ENCODE data around the gene HS3ST4. TPM values are rescaled to one million over a fixed set of nuclear protein-coding genes. Genes with fewer than 3 reads are reported as not detected.

The HS3ST4 gene
- polyA plus RNA-seq, 1 donor (not counting 4 experiments of a cell fraction or from before 2014, with no cell fraction given) = not detected

DNA sequence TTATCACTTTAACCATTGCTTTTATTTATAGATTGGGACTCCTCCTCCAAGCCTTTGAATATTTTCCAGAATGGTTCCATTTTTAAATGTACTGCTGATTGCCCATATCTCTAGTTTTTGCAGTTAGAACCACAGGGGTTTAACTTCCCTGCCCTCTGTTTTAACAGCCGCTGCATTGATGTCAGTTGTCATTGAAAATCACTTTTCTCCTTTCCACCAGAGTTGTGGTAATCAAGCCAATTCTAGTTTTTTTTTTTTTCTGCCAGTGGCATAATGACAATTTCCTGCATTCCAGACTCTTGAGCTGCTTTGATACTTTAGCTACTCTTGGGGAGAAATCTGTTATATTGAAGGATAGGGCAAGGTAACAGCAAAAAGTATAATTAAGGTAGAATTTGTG is 91.5 kb downstream of the HS3ST4 start:
- DNase-seq (ENCODE audit: low read depth, low spot score) = no peak
- H3K27me3 ChIP-seq (ENCODE audit: control insufficient read depth, extremely low read depth, insufficient read depth, low read length) = no peaks in the 10 kb centered on the region
- H3K9me3 ChIP-seq (ENCODE audit: control insufficient read depth, low read depth, low read length) = no peaks in the 10 kb centered on the region
- no peak overlapping the region for H3K4me3 ChIP-seq (ENCODE audit: control insufficient read depth in 2 of 3, extremely low read depth in 1 of 3, insufficient read depth in 2 of 3, low read depth in 1 of 3, low read length in 3 of 3)
- no peaks in the 10 kb centered on the region for H3K79me2 ChIP-seq (ENCODE audit: control insufficient read depth, insufficient read depth, low read length)
- dilution Hi-C loops (cut with MboI; ENCODE audit: extremely low pct_ligation_motif_present, low sequenced_read_pairs) = no loop called here
- no peaks in the 10 kb centered on the region for H3K9me1 ChIP-seq (ENCODE audit: control insufficient read depth, extremely low read depth, insufficient read depth, low read length)
- H3K4me2 ChIP-seq (ENCODE audit: control insufficient read depth, extremely low read depth, insufficient read depth, low read depth, low read length) = no peak overlapping the region
- no peak for FAIRE-seq
- no peaks in the 10 kb centered on the region for H3K36me3 ChIP-seq (ENCODE audit: control insufficient read depth in 2 of 2, extremely low read depth in 1 of 2, insufficient read depth in 2 of 2, low read length in 2 of 2)
- no peak overlapping the region for H3K9ac ChIP-seq (ENCODE audit: control insufficient read depth, extremely low read depth, insufficient read depth, low read length)
- H4K20me1 ChIP-seq (ENCODE audit: control insufficient read depth, extremely low read depth, insufficient read depth, low read length) = no peaks in the 10 kb centered on the region
- H3K27ac ChIP-seq (ENCODE audit: control insufficient read depth, insufficient read depth, low read length) = no peak overlapping the region
- no peak overlapping the region for H2AFZ ChIP-seq (ENCODE audit: control insufficient read depth, low read length)
- H3K4me1 ChIP-seq (ENCODE audit: control insufficient read depth, extremely low read depth, insufficient read depth, low read length) = no peaks in the 10 kb centered on the region
- TF ChIP-seq EZH2 (IDR thresholded peaks at IDR 0.05; ENCODE audit: low read length) = no peak
- TF ChIP-seq, protein P1, sequence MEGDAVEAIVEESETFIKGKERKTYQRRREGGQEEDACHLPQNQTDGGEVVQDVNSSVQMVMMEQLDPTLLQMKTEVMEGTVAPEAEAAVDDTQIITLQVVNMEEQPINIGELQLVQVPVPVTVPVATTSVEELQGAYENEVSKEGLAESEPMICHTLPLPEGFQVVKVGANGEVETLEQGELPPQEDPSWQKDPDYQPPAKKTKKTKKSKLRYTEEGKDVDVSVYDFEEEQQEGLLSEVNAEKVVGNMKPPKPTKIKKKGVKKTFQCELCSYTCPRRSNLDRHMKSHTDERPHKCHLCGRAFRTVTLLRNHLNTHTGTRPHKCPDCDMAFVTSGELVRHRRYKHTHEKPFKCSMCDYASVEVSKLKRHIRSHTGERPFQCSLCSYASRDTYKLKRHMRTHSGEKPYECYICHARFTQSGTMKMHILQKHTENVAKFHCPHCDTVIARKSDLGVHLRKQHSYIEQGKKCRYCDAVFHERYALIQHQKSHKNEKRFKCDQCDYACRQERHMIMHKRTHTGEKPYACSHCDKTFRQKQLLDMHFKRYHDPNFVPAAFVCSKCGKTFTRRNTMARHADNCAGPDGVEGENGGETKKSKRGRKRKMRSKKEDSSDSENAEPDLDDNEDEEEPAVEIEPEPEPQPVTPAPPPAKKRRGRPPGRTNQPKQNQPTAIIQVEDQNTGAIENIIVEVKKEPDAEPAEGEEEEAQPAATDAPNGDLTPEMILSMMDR (optimal IDR thresholded peaks at IDR 0.05 in 1 of 3, IDR thresholded peaks at IDR 0.05 in 1 of 3, conservative IDR thresholded peaks at IDR 0.05 in 1 of 3; ENCODE audit: extremely low read depth in 1 of 3, insufficient read depth in 2 of 3, low read length in 3 of 3) = no peak

DNA sequence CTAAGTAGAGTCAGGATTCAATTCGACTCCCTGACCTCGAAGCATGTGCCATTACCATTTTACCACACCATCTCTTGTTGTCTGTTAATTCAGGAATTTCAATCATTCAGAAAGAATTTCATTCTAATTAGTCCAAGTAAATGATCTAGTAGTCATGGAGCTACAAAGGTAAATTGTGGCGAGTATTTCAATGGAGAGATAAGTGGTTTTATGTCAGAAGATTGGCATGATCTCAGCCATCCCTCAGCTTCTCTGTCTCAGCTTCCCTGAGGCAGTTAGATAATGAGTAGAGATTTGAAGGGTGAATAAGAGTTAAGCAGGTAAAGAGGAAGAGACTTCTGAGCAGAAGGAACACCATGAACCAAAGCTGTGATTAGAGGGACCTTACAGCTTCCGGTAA is 93.6 kb downstream of the HS3ST4 start:
- no peaks in the 10 kb centered on the region for H3K79me2 ChIP-seq (ENCODE audit: control insufficient read depth, insufficient read depth, low read length)
- FAIRE-seq = no peak
- H3K9me1 ChIP-seq (ENCODE audit: control insufficient read depth, extremely low read depth, insufficient read depth, low read length) = no peaks in the 10 kb centered on the region
- no peak overlapping the region for H3K4me2 ChIP-seq (ENCODE audit: control insufficient read depth, extremely low read depth, insufficient read depth, low read depth, low read length)
- H3K36me3 ChIP-seq (ENCODE audit: control insufficient read depth in 2 of 2, extremely low read depth in 1 of 2, insufficient read depth in 2 of 2, low read length in 2 of 2) = no peaks in the 10 kb centered on the region
- no peaks in the 10 kb centered on the region for H3K27me3 ChIP-seq (ENCODE audit: control insufficient read depth, extremely low read depth, insufficient read depth, low read length)
- no peak for TF ChIP-seq EZH2 (IDR thresholded peaks at IDR 0.05; ENCODE audit: low read length)
- TF ChIP-seq, protein P1 (optimal IDR thresholded peaks at IDR 0.05 in 1 of 3, IDR thresholded peaks at IDR 0.05 in 1 of 3, conservative IDR thresholded peaks at IDR 0.05 in 1 of 3; ENCODE audit: extremely low read depth in 1 of 3, insufficient read depth in 2 of 3, low read length in 3 of 3) = no peak
- H3K9ac ChIP-seq (ENCODE audit: control insufficient read depth, extremely low read depth, insufficient read depth, low read length) = no peak overlapping the region
- H4K20me1 ChIP-seq (ENCODE audit: control insufficient read depth, extremely low read depth, insufficient read depth, low read length) = no peaks in the 10 kb centered on the region
- H2AFZ ChIP-seq (ENCODE audit: control insufficient read depth, low read length) = no peak overlapping the region
- H3K27ac ChIP-seq (ENCODE audit: control insufficient read depth, insufficient read depth, low read length) = no peak overlapping the region
- dilution Hi-C loops (cut with MboI; ENCODE audit: extremely low pct_ligation_motif_present, low sequenced_read_pairs) = no loop called here
- H3K4me1 ChIP-seq (ENCODE audit: control insufficient read depth, extremely low read depth, insufficient read depth, low read length) = no peaks in the 10 kb centered on the region
- no peak for DNase-seq (ENCODE audit: low read depth, low spot score)
- H3K4me3 ChIP-seq (ENCODE audit: control insufficient read depth in 2 of 3, extremely low read depth in 1 of 3, insufficient read depth in 2 of 3, low read depth in 1 of 3, low read length in 3 of 3) = no peak overlapping the region
- H3K9me3 ChIP-seq (ENCODE audit: control insufficient read depth, low read depth, low read length) = no peaks in the 10 kb centered on the region
